ENCODE measurements around the gene CABP5.

- TF ChIP-seq CTCF (IDR thresholded peaks at IDR 0.05) (no peak), POLR2AphosphoS5 (IDR thresholded peaks at IDR 0.05) (no peak), POLR2A (IDR thresholded peaks at IDR 0.05) (no peak)
These were observed 37.1 kb downstream of the CABP5 start for GRCh38 chr19:48006762-48007161.
